HG03354 (cell line): ENCODE data around the gene GSC.

Experiments
- ATAC-seq: cut with Tn5 transposase; IDR thresholded peaks from one replicate; pipeline ENCODE4 v1.9.1; 2021; ENCODE audit warnings: mild to moderate bottlenecking; ENCODE audit not compliant: unreplicated experiment, poor library complexity, severe bottlenecking

GSC gene

DNA sequence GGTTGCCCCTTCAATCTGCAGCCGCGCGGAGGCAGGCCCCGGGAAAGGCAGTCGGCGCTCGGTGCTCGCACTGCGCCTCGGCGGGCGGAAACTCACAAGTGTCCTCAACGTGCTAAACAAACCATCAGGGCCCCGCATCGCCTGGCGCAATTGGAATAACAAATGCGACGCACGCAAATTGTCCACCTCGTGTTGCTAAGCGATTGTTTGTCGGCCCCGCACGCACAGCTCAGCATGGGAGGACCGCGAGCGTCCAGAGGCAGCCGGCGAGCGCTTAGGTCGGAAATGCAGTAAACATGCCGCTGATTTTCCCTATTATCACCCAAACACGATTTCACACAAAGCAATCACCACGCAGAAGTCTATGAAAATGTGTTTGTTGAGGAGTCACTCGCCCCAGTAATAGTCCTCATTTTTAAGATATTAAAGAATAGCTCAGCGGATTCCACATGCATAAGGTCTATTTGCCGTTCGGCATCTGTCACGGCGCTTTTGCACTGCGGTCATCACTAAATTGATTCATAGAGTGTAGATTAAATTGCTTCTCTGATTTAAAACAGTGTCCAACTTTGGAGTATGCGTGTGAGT is 3.2 kb upstream of the GSC start:
- no peak for ATAC-seq

- no peak for ATAC-seq
Measured at GRCh38 chr14:94772548-94772947, 2.6 kb upstream of the GSC start.

DNA sequence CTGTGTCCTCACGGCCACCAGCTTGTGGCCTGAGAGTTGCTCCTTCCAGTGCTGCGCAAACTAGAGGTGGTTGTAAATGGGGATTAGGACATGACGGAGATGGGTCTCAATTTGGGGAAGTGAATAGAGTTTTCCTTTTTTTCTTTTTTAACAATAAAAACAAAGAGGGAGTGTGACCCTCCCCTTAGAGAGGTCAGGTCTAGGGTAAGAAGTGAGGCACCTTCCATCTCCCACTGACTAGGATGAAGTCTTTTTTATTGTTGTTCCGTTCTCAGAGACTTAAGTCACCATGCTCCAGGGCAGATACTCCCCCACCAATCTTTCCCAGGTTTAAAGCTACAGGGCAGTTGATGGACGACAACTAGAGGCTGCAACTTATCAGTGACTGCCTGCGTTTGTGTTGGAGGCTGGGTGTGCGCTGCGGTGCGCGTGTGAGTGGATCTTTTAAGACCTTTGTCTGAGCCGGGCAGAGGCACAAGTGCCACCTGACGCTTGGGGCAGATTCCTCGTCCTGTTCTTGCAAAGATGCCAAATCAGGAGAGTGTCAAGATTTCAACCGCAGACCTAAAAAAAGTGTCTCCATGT is 2.1 kb upstream of the GSC start:
- no peak for ATAC-seq

DNA sequence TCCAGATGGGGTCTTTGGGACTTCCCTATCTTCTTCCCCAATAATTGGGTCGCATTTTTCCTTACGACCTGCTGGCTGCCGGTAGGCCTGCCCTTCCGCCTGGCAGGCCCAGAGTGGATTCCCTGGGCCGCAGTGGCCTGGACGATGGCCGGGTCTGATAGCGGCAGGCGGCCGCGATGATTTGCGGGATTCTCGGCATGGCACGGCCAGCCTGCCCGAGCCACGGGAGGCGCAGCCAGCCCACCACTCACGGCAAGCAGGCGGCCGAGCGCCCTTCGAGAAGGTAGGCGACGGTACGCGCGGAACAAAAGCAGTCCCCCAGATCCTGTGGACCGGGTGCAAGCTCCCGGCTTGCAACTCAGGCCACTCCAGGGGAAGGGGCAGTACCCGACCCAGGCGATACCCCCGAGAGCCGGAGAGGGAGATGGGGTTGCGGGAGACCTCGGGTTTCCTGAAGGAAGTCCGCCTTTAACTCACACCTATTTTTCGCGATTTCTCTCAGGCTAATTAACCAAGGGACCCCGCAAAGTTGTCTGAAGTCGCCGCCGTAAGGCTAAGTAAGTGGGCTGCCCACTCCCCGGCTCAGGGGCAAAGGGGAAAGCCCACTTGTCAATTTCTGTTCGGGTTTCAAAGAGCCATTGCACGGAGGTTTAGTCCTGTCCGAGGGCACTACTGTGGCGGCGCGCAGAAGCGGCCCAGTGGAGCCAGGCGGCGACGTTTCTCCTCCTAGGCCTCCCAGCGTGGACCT is 1.4 kb upstream of the GSC start:
- no peak for ATAC-seq

DNA sequence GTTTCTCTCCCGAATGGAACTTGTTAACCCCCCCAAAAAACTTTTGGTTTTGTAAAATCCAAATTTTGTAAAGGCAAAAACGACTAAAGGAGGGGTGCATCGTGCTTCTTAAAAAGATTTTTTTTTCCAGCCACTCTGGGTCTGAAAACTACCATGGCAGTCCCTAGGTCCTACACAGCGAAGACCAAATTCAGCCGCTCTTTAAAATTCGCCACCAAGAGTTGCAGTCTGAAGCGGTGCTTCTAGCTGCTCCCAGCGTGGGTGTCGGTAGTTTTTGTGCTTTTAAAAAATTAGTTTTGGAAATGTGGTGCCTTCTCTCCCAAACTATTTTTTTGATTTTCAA is 873 bp upstream of the GSC start:
- no peak for ATAC-seq

DNA sequence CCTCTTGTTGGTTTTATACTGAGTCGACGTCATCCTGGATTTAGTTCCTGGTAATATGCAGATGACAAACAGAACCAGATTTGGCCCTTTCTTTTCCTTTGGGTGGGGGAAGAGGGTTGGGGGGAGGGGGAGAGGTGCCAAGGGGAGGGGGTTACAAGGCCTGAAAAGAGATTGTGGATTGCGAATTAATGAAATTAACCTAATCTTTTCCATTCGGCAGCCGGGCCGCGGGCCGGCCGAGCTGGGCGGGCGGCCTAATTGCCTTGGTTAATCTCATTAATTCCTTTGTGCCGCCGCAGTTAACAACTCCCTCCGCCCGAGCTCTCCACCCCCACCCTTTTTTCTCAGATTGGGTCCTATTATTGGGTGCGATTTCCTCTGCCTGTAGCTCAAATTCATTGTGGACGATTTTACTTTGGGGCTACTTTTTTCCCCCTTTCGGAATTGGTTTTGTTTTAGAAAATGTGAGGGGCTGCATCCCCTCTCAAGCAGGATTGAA is 387 bp upstream of the GSC start:
- no peak for ATAC-seq

- ATAC-seq = no peak
Measured at GRCh38 chr14:94768521-94769390, 1.2 kb downstream of the GSC start.

DNA sequence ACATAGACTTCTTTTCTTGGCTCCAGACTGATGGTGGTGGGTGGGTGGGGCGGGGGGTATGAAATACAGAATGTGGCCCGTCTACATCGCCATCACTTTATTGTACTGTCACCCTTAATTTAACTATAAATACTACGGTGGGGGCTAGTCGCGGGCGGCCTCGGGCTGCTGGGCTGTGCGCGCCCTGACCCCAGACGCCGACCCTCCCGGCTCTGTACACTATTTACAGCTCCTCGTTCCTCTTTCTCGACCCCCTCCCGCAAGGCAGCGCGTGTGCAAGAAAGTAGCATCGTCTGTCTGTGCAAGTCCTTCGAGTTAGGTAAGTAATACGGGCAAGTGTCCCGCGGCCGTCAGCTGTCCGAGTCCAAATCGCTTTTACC is 1.8 kb downstream of the GSC start:
- ATAC-seq = no peak

- no peak for ATAC-seq
Measured at GRCh38 chr14:94767321-94767878, 2.5 kb downstream of the GSC start.

- ATAC-seq = no peak
Measured at GRCh38 chr14:94764573-94764972, 5.3 kb downstream of the GSC start.

- ATAC-seq = no peak
Measured at GRCh38 chr14:94762431-94762830, 7.5 kb downstream of the GSC start.

- ATAC-seq = no peak
Measured at GRCh38 chr14:94761997-94762377, 7.9 kb downstream of the GSC start.

GRCh38 chr14:94761348-94761996 is 8.4 kb downstream of the GSC start:
- ATAC-seq = no peak

DNA sequence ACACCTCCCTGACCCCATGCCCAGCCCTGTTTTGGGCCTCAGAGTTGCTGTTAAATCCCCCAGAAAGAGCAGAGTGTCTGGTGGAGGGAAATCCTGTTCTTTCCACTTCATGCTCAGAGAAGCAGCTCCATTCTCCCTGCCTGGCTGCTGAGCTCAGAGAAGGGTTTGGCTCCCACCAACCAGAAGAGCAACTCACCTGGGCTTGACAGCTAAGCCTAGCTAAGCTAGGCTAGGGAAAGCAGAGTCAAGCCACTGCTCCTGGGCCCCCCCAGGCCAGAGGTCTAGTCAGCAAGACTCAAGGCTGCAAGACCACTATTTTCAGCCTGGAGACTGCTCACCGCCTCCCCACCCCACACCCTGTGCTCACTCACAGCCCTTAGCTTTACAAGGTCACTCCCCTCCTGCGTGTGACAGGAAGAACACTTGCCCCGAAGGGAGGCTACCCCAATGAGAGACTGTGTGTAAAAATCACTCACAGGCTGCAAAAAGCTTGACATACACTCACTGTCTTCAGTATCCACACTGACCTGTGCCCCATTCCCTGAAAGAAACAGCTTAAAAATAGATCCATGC is 13.5 kb downstream of the GSC start:
- no peak for ATAC-seq

GRCh38 chr14:94754391-94754942 is 15.4 kb downstream of the GSC start:
- ATAC-seq = no peak

DNA sequence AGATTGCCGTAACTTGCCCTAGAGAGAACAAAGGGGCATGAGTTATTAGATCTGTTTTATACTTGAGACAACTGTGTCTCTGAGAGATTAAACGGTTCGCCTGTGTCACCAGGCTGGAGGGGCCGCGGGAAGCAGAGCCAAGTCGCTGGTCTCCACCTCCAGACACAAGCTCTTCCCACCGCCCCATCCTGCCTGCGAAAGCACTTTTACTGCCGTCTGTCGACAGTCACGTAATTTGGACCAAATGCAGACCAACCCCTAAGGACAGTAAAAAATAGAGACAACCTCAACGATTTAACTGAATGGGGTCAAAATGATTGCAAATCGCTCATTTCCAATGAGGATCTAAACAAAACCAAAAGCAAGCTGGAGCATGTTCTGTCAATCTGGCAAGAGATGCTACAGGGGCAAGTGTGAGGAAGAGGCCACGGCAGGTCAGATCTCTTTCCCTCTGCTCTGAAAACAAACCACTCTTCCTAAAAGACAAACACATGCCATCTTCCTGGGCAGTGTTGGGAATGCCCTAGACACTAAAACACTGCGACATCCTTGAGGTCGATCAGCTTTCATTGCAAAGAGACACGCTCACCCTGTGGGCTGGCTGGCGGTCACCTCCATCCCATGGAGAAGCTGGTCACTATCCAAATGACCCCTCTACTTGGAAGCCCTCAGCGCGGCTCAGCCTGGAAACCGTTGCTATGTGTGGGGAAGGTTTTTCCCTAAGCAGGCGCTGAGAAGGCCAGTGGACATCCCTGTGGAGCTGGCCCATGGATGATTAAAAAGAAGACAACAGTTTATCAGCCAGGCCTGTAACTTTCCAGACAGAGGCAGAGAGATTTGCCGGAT is 17.1 kb downstream of the GSC start:
- no peak for ATAC-seq

DNA sequence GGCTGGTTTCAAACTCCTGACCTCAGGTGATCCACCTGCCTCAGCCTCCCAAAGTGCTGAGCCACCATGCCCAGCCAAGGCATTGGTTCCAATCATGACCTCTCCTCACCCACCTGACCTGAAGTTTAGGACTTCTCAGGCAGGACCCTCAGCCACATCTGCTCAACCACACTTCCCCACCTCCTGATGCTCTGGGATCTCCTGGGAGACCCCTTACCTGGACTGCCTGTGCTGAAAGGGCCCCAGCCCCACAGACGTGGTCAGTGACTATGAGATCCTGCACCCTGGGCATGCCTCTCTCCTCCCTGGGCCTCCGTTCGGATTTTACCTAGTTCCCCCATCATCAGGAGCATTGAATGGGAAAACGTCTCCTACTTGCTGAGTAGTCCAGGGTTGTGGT is 18.0 kb downstream of the GSC start:
- ATAC-seq = no peak

DNA sequence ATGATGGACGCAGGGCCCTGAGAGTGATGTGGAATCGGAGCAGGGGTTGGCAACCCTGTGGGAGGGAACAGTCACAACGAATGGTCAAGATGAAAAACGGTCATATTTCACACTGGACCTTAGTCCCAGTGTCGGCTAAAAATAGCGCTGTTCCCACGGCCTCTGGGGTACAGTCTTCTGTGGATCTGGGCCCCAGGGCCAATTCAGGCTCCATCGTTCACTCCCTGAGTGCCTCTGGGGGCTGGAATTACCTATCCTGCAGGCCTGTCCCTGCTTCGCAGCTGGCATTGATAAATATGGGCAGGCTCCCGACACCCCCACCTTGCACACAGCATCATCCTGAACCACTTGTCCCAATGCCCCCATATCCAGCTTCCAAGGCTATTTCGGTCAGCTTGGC is 18.6 kb downstream of the GSC start:
- no peak for ATAC-seq
